ENCODE results near the gene FBF1. TPM values are rescaled to one million over a fixed set of nuclear protein-coding genes. Genes with fewer than 3 reads are reported as not detected.

FBF1 gene
- total and polyA plus RNA-seq, 2 of the 8 experiments (the other 6 are each of a cell fraction or from before 2014, with no cell fraction given) = 8.1 to 13.1 TPM

DNA sequence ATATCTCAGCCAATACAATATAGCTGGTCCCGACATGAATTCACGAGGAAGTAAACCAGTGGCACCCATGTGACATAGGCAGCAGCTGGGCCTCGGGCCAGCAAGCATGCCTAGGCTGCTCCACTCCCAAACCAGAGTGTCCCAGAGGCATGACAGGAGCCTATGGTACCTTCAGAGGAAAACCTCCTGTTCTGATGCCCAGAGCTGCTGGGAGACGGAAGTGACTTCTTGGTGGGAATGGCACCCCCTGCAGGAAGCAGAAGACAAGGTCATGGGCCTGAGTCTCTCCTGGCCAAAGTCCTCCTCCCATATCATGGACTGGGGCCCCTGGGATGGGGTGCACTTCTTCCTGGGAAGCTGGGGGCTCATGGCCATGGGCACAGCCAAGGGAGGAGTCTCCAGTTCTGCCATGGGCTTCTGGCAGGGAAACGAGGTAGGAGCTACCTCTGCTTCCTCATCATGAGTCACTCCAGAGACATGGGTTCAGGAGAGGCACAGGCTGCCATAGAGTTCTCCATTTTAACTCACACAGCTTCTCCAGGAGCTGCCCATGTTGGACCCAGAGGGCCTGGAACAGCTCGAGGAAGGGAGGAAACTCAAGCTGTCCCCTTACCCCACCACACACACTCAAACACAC lies 13.4 kb downstream of the FBF1 start (continued):
- no peak for TF ChIP-seq HDAC2 (IDR thresholded peaks at IDR 0.05; ENCODE audit: borderline replicate concordance in 1 of 2, low read depth in 2 of 2, low read length in 2 of 2)
